Measurements from ENCODE around the gene NSG1. TPM values are rescaled to one million over a fixed set of nuclear protein-coding genes. Genes with fewer than 3 reads are reported as not detected.

Gene NSG1
- total RNA-seq (ENCODE audit: low replicate concordance): 0.09 and 2.7 TPM in 2 replicates

- TF ChIP-seq CTCF (IDR thresholded peaks at IDR 0.05; ENCODE audit: insufficient read depth, low read length): no peak
- H3K4me3 ChIP-seq (ENCODE audit: low read depth, low read length): peak within 1 kb of the TSS; percentile 53
- peak; percentile 11 for DNase-seq (ENCODE audit: low read depth)
Observed at GRCh38 chr4:4386736-4387392, at the start of gene NSG1. NSG1 (plus strand) TSS chr4:4387102; CDS start chr4:4387630, 528 bp downstream.

GRCh38 chr4:4338210-4339001 lies 48.5 kb upstream of the NSG1 start:
- no peak for DNase-seq (ENCODE audit: low read depth)
- no peak overlapping the region for H3K4me3 ChIP-seq (ENCODE audit: low read depth, low read length)
- TF ChIP-seq CTCF (IDR thresholded peaks at IDR 0.05; ENCODE audit: insufficient read depth, low read length): no peak

- peak; percentile 42 for DNase-seq (ENCODE audit: low read depth)
- no peak for TF ChIP-seq CTCF (IDR thresholded peaks at IDR 0.05; ENCODE audit: insufficient read depth, low read length)
- H3K4me3 ChIP-seq (ENCODE audit: low read depth, low read length): no peak overlapping the region
Observed at GRCh38 chr4:4339504-4340085, 47.3 kb upstream of the NSG1 start.

GRCh38 chr4:4341861-4342650 lies 44.8 kb upstream of the NSG1 start:
- no peak for TF ChIP-seq CTCF (IDR thresholded peaks at IDR 0.05; ENCODE audit: insufficient read depth, low read length)
- DNase-seq (ENCODE audit: low read depth): no peak
- no peak overlapping the region for H3K4me3 ChIP-seq (ENCODE audit: low read depth, low read length)

GRCh38 chr4:4343038-4343437 lies 43.9 kb upstream of the NSG1 start:
- DNase-seq (ENCODE audit: low read depth): no peak
- no peak overlapping the region for H3K4me3 ChIP-seq (ENCODE audit: low read depth, low read length)
- no peak for TF ChIP-seq CTCF (IDR thresholded peaks at IDR 0.05; ENCODE audit: insufficient read depth, low read length)

GRCh38 chr4:4344915-4345527 lies 41.9 kb upstream of the NSG1 start:
- TF ChIP-seq CTCF (IDR thresholded peaks at IDR 0.05; ENCODE audit: insufficient read depth, low read length): no peak
- DNase-seq (ENCODE audit: low read depth): no peak
- H3K4me3 ChIP-seq (ENCODE audit: low read depth, low read length): no peak overlapping the region
